Vagina (tissue), 2 donors: Measurements from ENCODE around the gene PDZD7. TPM values are rescaled to one million over a fixed set of nuclear protein-coding genes. Genes with fewer than 3 reads are reported as not detected.

Source experiments
- DNase-seq, 2 donors: peaks; one replicate each; pipeline ENCODE4 v3.0.0-alpha.2; 2017; ENCODE audit errors: extremely low spot score in 2 of 2
- H3K27ac ChIP-seq: fragments of 200-600 bp; sonication (generic); one replicate; pipeline ENCODE4 v1.5.1; 2019
- H3K27me3 ChIP-seq: fragments of 200-600 bp; sonication (generic); one replicate; pipeline ENCODE4 v1.5.1; 2019
- H3K36me3 ChIP-seq, 2 donors: fragments of 200-600 bp; sonication (generic); one replicate each; pipeline ENCODE4 v1.5.1; 2017 to 2019
- H3K4me1 ChIP-seq: fragments of 200-600 bp; sonication (generic); one replicate; pipeline ENCODE4 v1.5.1; 2019
- H3K4me3 ChIP-seq, 2 donors: fragments of 200-600 bp; sonication (generic); 1 replicate in 1 of 2; 2 replicates in 1 of 2; pipeline ENCODE4 v1.5.1; 2016 to 2019
- H3K9me3 ChIP-seq: fragments of 200-600 bp; sonication (generic); one replicate; pipeline ENCODE4 v1.5.1; 2019
- POLR2A ChIP-seq, 2 donors: fragments of 450-650 bp; IDR thresholded peaks; one replicate each; pipeline ENCODE4 v1.6.1; 2017; ENCODE audit warnings: antibody characterized with exemption in 2 of 2, mild to moderate bottlenecking in 2 of 2, moderate library complexity in 2 of 2
- POLR2AphosphoS5 ChIP-seq, 2 donors: sonication (generic); formaldehyde crosslinking; IDR thresholded peaks; one replicate each; pipeline ENCODE4 v1.9.0; 2017; ENCODE audit warnings: antibody characterized with exemption in 2 of 2, mild to moderate bottlenecking in 2 of 2, low read depth in 1 of 2; ENCODE audit not compliant: insufficient read depth in 1 of 2
- intact Hi-C: fragments of 100-400 bp; cut with DNase I; formaldehyde crosslinking; loops from one replicate; pipeline ENCODE4 v1.15.1; 2023
- microRNA counts, 2 donors: library from miRNA; unstranded; fragments of <30 nt; microRNA quantifications; one replicate each; lab custom pipeline; 2016 to 2017
- microRNA-seq: library from miRNA; unstranded; fragments of <30 nt; microRNA quantifications from one replicate; pipeline ENCODE4, GENCODE V29; 2017; ENCODE audit warnings: borderline number of aligned reads, borderline replicate concordance
- small RNA-seq: library from RNA; depleted of rRNA; stranded (forward); fragments of <200 nt; gene quantifications from one replicate; pipeline ENCODE3, GENCODE V24; 2016
- total RNA-seq: library from RNA; depleted of rRNA; stranded (reverse); fragments of >200 nt; gene quantifications from one replicate; pipeline ENCODE4 v1.2.3, GENCODE V29; 2016
- TF ChIP-seq, protein P1 (sequence below), 3 experiments: fragments of 450-650 bp in 2 of 3; fragments of 200-600 bp in 1 of 3; sonication (generic) in 1 of 3; IDR thresholded peaks; one replicate each; pipeline ENCODE4 v1.5.1; 2017 to 2019; ENCODE audit warnings: antibody characterized with exemption in 3 of 3, mild to moderate bottlenecking in 2 of 3, moderate library complexity in 2 of 3

The PDZD7 gene
- total RNA-seq, 1 donor from 2014 or later = 1.5 TPM

GRCh38 chr10:100960251-100960650 is 70.7 kb downstream of the PDZD7 start:
- Histone ChIP-seq H3K27ac (no peak overlapping the region), H3K9me3 (no peaks in the 10 kb centered on the region), H3K36me3 (peaks cover 0 to 54% of the 10 kb centered on the region in 2 donors), H3K4me1 (no peaks in the 10 kb centered on the region), H3K27me3 (no peaks in the 10 kb centered on the region), H3K4me3 (no peak overlapping the region)
- intact Hi-C loops = no loop called here
- no peak for TF ChIP-seq POLR2AphosphoS5 (IDR thresholded peaks at IDR 0.05; ENCODE audit: insufficient read depth in 1 of 2, low read depth in 1 of 2)
- TF ChIP-seq, protein P1, sequence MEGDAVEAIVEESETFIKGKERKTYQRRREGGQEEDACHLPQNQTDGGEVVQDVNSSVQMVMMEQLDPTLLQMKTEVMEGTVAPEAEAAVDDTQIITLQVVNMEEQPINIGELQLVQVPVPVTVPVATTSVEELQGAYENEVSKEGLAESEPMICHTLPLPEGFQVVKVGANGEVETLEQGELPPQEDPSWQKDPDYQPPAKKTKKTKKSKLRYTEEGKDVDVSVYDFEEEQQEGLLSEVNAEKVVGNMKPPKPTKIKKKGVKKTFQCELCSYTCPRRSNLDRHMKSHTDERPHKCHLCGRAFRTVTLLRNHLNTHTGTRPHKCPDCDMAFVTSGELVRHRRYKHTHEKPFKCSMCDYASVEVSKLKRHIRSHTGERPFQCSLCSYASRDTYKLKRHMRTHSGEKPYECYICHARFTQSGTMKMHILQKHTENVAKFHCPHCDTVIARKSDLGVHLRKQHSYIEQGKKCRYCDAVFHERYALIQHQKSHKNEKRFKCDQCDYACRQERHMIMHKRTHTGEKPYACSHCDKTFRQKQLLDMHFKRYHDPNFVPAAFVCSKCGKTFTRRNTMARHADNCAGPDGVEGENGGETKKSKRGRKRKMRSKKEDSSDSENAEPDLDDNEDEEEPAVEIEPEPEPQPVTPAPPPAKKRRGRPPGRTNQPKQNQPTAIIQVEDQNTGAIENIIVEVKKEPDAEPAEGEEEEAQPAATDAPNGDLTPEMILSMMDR (IDR thresholded peaks at IDR 0.05) = no peak
- TF ChIP-seq POLR2A (IDR thresholded peaks at IDR 0.05) = no peak
- no peak for DNase-seq

MicroRNAs within 50 kb of the gene (microRNA counts, 767-probe panel; counts per million panel counts)
- 238 to 261 counts per million in 2 donors for microRNA hsa-miR-608 (lab: Ali Mortazavi, UCI)

Small RNAs within 50 kb of the gene (microRNA-seq; reads per million reads assigned to microRNA genes)
- not detected for gene MIR608

Small RNAs within 50 kb of the gene (small RNA-seq; reads per million reads assigned to genes)
- not detected for gene MIR608

Other genes starting within 250 kb of the PDZD7 start
- 26.8 TPM for gene SLF2, start 118.2 kb downstream of the PDZD7 start, total RNA-seq
- 6.4 TPM for gene SEMA4G, start 61.6 kb downstream of the PDZD7 start, total RNA-seq
- 85.4 TPM for gene MRPL43, start 43.6 kb downstream of the PDZD7 start, total RNA-seq
- gene TWNK, start 43.6 kb downstream of the PDZD7 start, total RNA-seq = 5.2 TPM
- 99.4 TPM for gene LZTS2, start 31.3 kb downstream of the PDZD7 start, total RNA-seq
- gene SFXN3, start 105 bp upstream of the PDZD7 start, total RNA-seq = 95.0 TPM
- 4.2 TPM for gene KAZALD1, start 30.9 kb upstream of the PDZD7 start, total RNA-seq
- not detected for gene TLX1, start 100.2 kb upstream of the PDZD7 start, total RNA-seq
- gene LBX1, start 198.3 kb upstream of the PDZD7 start, total RNA-seq = not detected